IMR-90 (cell line): Measurements from ENCODE around the gene VSIR. TPM values are rescaled to one million over a fixed set of nuclear protein-coding genes. Genes with fewer than 3 reads are reported as not detected.

ENCODE experiments used
- ATAC-seq: fragments of 200-7000 bp; cut with Tn5 transposase; 2 replicates; pipeline ENCODE4 v1.9.1; 2020; ENCODE audit warnings: low read depth, mild to moderate bottlenecking, moderate library complexity
- BruUV-seq: library from RNA; stranded (reverse); fragments of 400-500 nt; replicated peaks from 2 replicates; lab custom pipeline; 2021; lab: Mats Ljungman, UMichigan
- CTCF ChIA-PET: fragments of 300-600 bp; formaldehyde crosslinking; extraction: SDS; loops from one replicate; lab custom pipeline; 2021; ENCODE audit warnings: antibody characterized with exemption; lab: Yijun Ruan, JAX
- POLR2A ChIA-PET: fragments of 300-600 bp; sonication (Branson Sonifier 250); formaldehyde crosslinking; loops from one replicate; lab custom pipeline; 2022; ENCODE audit warnings: antibody characterized with exemption; ENCODE audit not compliant: unreplicated experiment; lab: Charles Lee
- DNase-seq: peaks from one replicate; pipeline ENCODE4 v3.0.0; 2013
- H2AFZ ChIP-seq: replicated peaks from 2 replicates; pipeline ENCODE3; 2013; ENCODE audit warnings: low read length, mild to moderate bottlenecking; ENCODE audit not compliant: poor library complexity
- H2AK5ac ChIP-seq: 2 replicates; pipeline ENCODE4 v1.6.1; 2013; ENCODE audit warnings: low read depth, low read length, inconsistent platforms
- H2AK9ac ChIP-seq: replicated peaks from 2 replicates; pipeline ENCODE3; 2013; ENCODE audit warnings: mild to moderate bottlenecking, low read depth, low read length, moderate library complexity; ENCODE audit not compliant: poor library complexity
- H2BK120ac ChIP-seq: 2 replicates; pipeline ENCODE4 v1.6.1; 2013; ENCODE audit warnings: low read depth, low read length, inconsistent platforms
- H2BK15ac ChIP-seq: 3 replicates; pipeline ENCODE4 v1.6.1; 2013; ENCODE audit warnings: low read depth, low read length, inconsistent platforms
- H2BK20ac ChIP-seq: 2 replicates; pipeline ENCODE4 v1.6.1; 2013; ENCODE audit warnings: low read depth, mild to moderate bottlenecking, inconsistent platforms, low read length, moderate library complexity
- H2BK5ac ChIP-seq: 2 replicates; pipeline ENCODE4 v1.6.1; 2013; ENCODE audit warnings: mild to moderate bottlenecking, low read depth, low read length, inconsistent platforms; ENCODE audit not compliant: poor library complexity, severe bottlenecking
- H3K14ac ChIP-seq: replicated peaks from 2 replicates; pipeline ENCODE4 v1.6.1; 2013; ENCODE audit warnings: low read depth, low read length, inconsistent platforms
- H3K18ac ChIP-seq: 2 replicates; pipeline ENCODE4 v1.6.1; 2013; ENCODE audit warnings: low read depth, low read length, control low read depth
- H3K23ac ChIP-seq: 2 replicates; pipeline ENCODE4 v1.6.1; 2013; ENCODE audit warnings: low read depth, low read length, inconsistent platforms
- H3K27ac ChIP-seq: 2 replicates; pipeline ENCODE4 v1.5.1; 2013; ENCODE audit warnings: mild to moderate bottlenecking, control low read depth, low read length; ENCODE audit not compliant: insufficient read depth
- H3K27me3 ChIP-seq: 2 replicates; pipeline ENCODE4 v1.6.1; 2013; ENCODE audit warnings: low read length; ENCODE audit not compliant: control insufficient read depth, insufficient read depth
- H3K36me3 ChIP-seq: 2 replicates; pipeline ENCODE4 v1.6.1; 2013; ENCODE audit warnings: low read length, mixed read lengths; ENCODE audit not compliant: control insufficient read depth, insufficient read depth
- H3K4ac ChIP-seq: 2 replicates; pipeline ENCODE4 v1.6.1; 2013; ENCODE audit warnings: low read depth, low read length, inconsistent platforms
- H3K4me1 ChIP-seq: 2 replicates; pipeline ENCODE4 v1.6.1; 2013; ENCODE audit warnings: low read length, mixed read lengths; ENCODE audit not compliant: control insufficient read depth, insufficient read depth
- H3K4me2 ChIP-seq: 2 replicates; pipeline ENCODE4 v1.6.1; 2013; ENCODE audit warnings: low read depth, mild to moderate bottlenecking, control low read depth, low read length, moderate library complexity
- H3K4me3 ChIP-seq: 2 replicates; pipeline ENCODE4 v1.5.1; 2013; ENCODE audit warnings: low read depth, mild to moderate bottlenecking, control low read depth, low read length, moderate library complexity; ENCODE audit not compliant: insufficient read depth
- H3K56ac ChIP-seq: 2 replicates; pipeline ENCODE4 v1.6.1; 2013; ENCODE audit warnings: low read length, inconsistent platforms; ENCODE audit not compliant: insufficient read depth; ENCODE audit errors: extremely low read depth
- H3K79me1 ChIP-seq, 2 experiments: 2 replicates each; pipeline ENCODE4 v1.6.1; 2013; ENCODE audit warnings: low read length in 2 of 2, inconsistent platforms in 1 of 2, low read depth in 1 of 2
- H3K9ac ChIP-seq: 2 replicates; pipeline ENCODE4 v1.6.1; 2013; ENCODE audit warnings: low read depth, low read length, control low read depth
- H3K9me1 ChIP-seq: 2 replicates; pipeline ENCODE4 v1.6.1; 2013; ENCODE audit warnings: low read length, inconsistent platforms; ENCODE audit not compliant: insufficient read depth
- H3K9me3 ChIP-seq: 2 replicates; pipeline ENCODE4 v1.6.1; 2013; ENCODE audit warnings: low read length; ENCODE audit not compliant: control insufficient read depth, insufficient read depth
- H4K20me1 ChIP-seq: 2 replicates; pipeline ENCODE4 v1.6.1; 2013; ENCODE audit warnings: low read length, inconsistent platforms; ENCODE audit not compliant: insufficient read depth
- H4K5ac ChIP-seq: 2 replicates; pipeline ENCODE4 v1.6.1; 2013; ENCODE audit warnings: mild to moderate bottlenecking, low read depth, low read length, control low read depth
- H4K8ac ChIP-seq, 2 experiments: 2 replicates each; pipeline ENCODE4 v1.6.1; 2013; ENCODE audit warnings: low read depth in 2 of 2, low read length in 2 of 2, control low read depth in 1 of 2, inconsistent platforms in 1 of 2
- H4K91ac ChIP-seq: 2 replicates; pipeline ENCODE4 v1.6.1; 2013; ENCODE audit warnings: low read depth, low read length, inconsistent platforms; ENCODE audit not compliant: insufficient read depth
- CEBPB ChIP-seq: IDR thresholded peaks from 2 replicates; pipeline ENCODE4 v1.6.1; 2012; ENCODE audit warnings: low read depth, low read length, improper control_type of control experiment
- POLR2A ChIP-seq: IDR thresholded peaks from 2 replicates; pipeline ENCODE4 v1.6.1; 2012; ENCODE audit warnings: mild to moderate bottlenecking, low read depth, low read length
- WGBS, 2 experiments: methylation state at CpG; one replicate each; pipeline versions ENCODE4 v1.1.5 to v1.1.7; 2013; ENCODE audit warnings: missing lambda C conversion rate in 2 of 2; ENCODE audit not compliant: insufficient read length in 1 of 2; ENCODE audit errors: extremely low coverage in 2 of 2; 5-methylcytosine and 5-hydroxymethylcytosine counted together
- dilution Hi-C: fragments of 300-500 bp; cut with HindIII; formaldehyde crosslinking; loops from one replicate; pipeline ENCODE4 v1.14.3; 2018; ENCODE audit warnings: low sequenced_read_pairs; ENCODE audit not compliant: unreplicated experiment
- in situ Hi-C: fragments of 300-500 bp; cut with MboI; formaldehyde crosslinking; loops from 3 replicates; pipeline ENCODE4 v1.14.3; 2019; ENCODE audit warnings: low sequenced_read_pairs, inconsistent platforms, mixed read lengths
- intact Hi-C: fragments of 100-400 bp; cut with micrococcal nuclease; formaldehyde crosslinking; loops from 2 replicates; pipeline ENCODE4 v1.10.0; 2022
- polyA plus RNA-seq, 3 experiments: library from polyadenylated mRNA; depleted of rRNA; stranded (reverse); fragments of >200 nt; gene quantifications; 2 replicates each; pipeline ENCODE4 v1.2.3, GENCODE V29; 2012; ENCODE audit warnings: low replicate concordance in 1 of 3
- total RNA-seq: library from RNA; depleted of rRNA; stranded (reverse); fragments of >200 nt; gene quantifications from 2 replicates; pipeline ENCODE4 v1.2.3, GENCODE V29; 2012

Gene VSIR
- total and polyA plus RNA-seq, 2 of the 4 experiments (the other 2 are of a cell fraction), result 5.0 to 23.8 TPM

DNA sequence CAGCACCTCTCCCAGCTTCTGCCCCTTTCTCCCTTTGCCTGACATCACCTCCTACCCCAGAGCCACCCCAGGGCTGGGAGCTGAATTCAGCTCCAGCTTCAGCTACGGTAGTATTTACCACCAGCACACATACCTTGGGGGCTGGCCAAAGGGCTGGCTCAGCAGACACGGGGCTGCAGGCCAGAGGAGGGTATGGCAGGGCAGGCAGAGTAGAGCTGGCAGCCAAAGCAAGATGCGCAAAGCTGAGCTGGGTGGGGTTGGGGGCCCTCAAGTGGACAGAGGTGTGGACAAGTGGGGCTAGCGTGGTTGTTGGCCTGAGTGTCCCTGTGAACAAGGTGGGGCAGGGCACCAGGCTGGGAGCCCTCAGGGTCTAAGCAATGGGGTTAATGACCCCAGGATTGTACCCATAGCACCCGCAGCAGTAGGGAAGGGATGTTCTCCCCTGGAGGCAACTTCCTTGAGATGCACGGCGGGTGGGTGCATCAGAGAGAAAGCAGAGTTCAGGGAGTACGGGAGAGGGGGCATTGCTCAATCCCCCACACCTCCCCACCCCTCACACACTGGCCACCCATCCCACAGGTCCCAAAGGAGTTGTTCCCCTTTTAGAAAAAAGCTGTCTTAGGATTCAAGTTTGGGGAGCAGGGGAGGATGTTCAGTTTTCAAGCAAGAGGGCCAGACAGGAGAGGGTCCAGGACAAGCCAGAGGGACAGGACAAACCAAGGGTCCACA is 8.0 kb downstream of the VSIR start:
- Histone ChIP-seq H3K9ac (peak overlapping the region; percentile 9), H3K79me1 (peaks cover 0 to 17% of the 10 kb centered on the region in 2 experiments; a peak in 3 of 4 replicates), H3K4me3 (no peak overlapping the region), H3K4ac (peak overlapping the region; percentile 95), H3K14ac (peak overlapping the region; percentile 69), H4K20me1 (no peaks in the 10 kb centered on the region), H2BK5ac (peak overlapping the region; percentile 67), H2BK120ac (peak overlapping the region; percentile 96), H2AK5ac (peak overlapping the region; percentile 93), H3K27ac (peak overlapping the region; percentile 63), H3K36me3 (peaks cover 7% of the 10 kb centered on the region; the same call in 1 of the 2 replicates), H3K9me3 (no peaks in the 10 kb centered on the region), H4K91ac (peak overlapping the region; percentile 95), H4K5ac (peak overlapping the region; percentile 45), H3K23ac (peak overlapping the region; percentile 33; the same call in 1 of the 2 replicates), H4K8ac (peak overlapping the region; percentile 38 to 85; a peak in 3 of 4 replicates), H2BK15ac (peak overlapping the region; percentile 65; the same call in 2 of the 3 replicates), H3K18ac (peak overlapping the region; percentile 84), H3K56ac (no peak overlapping the region), H3K4me2 (no peak overlapping the region; the same call in 1 of the 2 replicates), H3K4me1 (peaks cover 52% of the 10 kb centered on the region), H3K27me3 (no peaks in the 10 kb centered on the region), H2AK9ac (peak overlapping the region; percentile 59), H3K9me1 (peaks cover 31% of the 10 kb centered on the region), H2AFZ (peak overlapping the region; percentile 59), H2BK20ac (peak overlapping the region; percentile 94)
- peak; percentile 30 for DNase-seq
- no CpG with 5 or more reads among the region's 8 CpGs for WGBS, 2 experiments
- intact Hi-C loops (loop anchor here (5.0 kb wide), 1 partner anchor 53 kb away; no protein-coding TSS in a partner anchor), dilution Hi-C loops (no loop called here), in situ Hi-C loops (no loop called here)
- CTCF ChIA-PET, result no interaction called here
- BruUV-seq, result no TSS peak
- no peak for TF ChIP-seq POLR2A
- peak; percentile 23; the same call in 1 of the 2 replicates for TF ChIP-seq CEBPB
- ATAC-seq, result peak; percentile 2; the same call in 1 of the 2 replicates
- POLR2A ChIA-PET, result no interaction called here
